Measurements from ENCODE around the gene PLCG2.

- TF ChIP-seq EZH2phosphoT487 (IDR thresholded peaks at IDR 0.05; ENCODE audit: insufficient read depth, low read depth) (no peak), EZH2 (IDR thresholded peaks at IDR 0.05; ENCODE audit: insufficient read depth, poor library complexity, severe bottlenecking) (no peak)
These were observed 7.8 kb downstream of the PLCG2 start for GRCh38 chr16:81786868-81787267.

All from GM23248 (cell line).